GM12872 (cell line): ENCODE data around the gene ZNF653.

Source experiments
- CTCF ChIP-seq: IDR thresholded peaks from 3 replicates; pipeline ENCODE4 v1.5.1; 2011; ENCODE audit warnings: low read depth, mild to moderate bottlenecking, low read length, moderate library complexity; ENCODE audit not compliant: insufficient read depth

Gene ZNF653

GRCh38 chr19:11451871-11452619 lies 53.6 kb downstream of the ZNF653 start:
- TF ChIP-seq CTCF: no peak

- TF ChIP-seq CTCF: no peak
Observed at GRCh38 chr19:11451327-11451870, 54.2 kb downstream of the ZNF653 start.

GRCh38 chr19:11450570-11451326 lies 54.9 kb downstream of the ZNF653 start:
- TF ChIP-seq CTCF: no peak

GRCh38 chr19:11448923-11449554 lies 56.6 kb downstream of the ZNF653 start:
- no peak for TF ChIP-seq CTCF

GRCh38 chr19:11448410-11448809 lies 57.2 kb downstream of the ZNF653 start:
- no peak for TF ChIP-seq CTCF

GRCh38 chr19:11447347-11448262 lies 58.0 kb downstream of the ZNF653 start:
- no peak for TF ChIP-seq CTCF
